ENCODE results near the gene DISP3.
A peak's percentile ranks its signal among the peaks of the same experiment; 100 is the strongest.

Gene DISP3

DNA sequence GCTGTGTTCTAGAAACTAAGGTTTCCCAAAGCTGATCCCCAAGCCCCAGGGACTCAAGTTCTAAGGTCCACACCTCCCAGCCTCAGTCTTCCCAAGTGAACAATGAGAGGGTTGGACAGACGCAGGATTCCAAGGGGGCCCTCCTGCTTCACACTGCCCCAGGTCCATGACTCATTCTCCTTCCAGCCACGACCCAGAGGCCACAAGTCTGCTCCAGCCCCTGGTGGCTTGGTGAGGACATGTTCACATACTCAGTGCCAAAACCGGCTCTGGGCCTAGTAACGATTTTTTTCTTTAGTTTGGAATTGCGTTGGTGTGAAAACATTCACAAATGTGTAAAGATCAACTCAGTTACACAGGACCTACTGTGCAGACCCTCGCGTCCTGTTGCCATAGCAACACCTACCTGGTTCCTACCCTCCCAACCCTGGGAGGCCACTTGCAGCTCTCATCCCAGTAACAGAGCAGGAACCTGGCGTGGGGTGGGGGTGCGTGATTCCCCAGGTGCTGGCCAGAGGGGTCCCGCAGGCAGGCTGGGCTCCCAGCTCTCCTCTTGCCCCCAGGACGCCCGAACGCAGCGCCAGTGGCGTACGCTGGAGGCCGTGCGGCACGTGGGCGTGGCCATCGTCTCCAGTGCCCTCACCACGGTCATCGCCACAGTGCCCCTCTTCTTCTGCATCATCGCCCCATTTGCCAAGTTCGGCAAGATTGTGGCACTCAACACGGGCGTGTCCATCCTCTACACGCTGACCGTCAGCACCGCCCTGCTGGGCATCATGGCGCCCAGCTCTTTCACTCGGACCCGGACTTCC lies 57.0 kb downstream of the DISP3 start:
- no peak overlapping the region for H3K4me3 ChIP-seq (ENCODE audit: low read depth, low read length)
- no peak for DNase-seq (ENCODE audit: low read depth)

DNA sequence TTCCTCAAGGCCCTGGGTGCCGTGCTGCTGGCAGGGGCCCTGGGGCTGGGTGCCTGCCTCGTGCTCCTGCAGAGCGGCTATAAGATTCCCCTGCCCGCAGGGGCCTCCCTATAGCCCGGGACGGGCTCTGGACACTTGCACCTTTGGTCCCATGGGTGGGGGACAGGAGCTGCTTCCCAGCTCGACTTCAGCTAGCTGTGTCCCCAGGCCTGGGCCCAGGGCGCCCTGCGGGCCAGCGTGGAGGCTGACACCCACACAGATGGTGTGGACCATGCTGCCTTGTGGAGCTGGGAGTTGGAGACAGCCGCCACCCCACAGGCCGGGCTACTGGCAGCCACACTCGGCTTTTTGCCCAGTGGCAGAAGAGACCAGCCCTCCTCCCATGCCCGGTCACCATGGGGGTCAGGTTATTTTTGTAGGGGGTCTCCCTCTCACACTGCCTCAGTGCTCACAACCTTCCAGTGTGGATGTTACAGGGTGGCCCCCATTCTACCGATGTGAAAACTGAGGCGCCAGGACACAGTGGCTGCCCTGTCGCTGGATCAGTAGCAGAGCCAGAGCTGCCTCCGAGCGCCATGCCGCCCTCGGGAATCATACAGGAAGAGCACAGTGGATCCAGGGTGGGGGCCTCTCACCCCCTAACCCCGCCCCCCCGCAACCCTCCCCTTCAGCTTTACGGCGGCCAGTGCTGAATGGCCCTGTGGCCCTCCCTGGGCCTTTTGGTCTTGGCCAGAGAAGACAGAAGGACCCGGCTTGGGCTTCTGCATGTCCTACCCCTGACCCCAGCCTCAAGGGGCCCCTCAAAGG lies 57.8 kb downstream of the DISP3 start:
- no peak overlapping the region for H3K4me3 ChIP-seq (ENCODE audit: low read depth, low read length)
- DNase-seq (ENCODE audit: low read depth), result no peak

DNA sequence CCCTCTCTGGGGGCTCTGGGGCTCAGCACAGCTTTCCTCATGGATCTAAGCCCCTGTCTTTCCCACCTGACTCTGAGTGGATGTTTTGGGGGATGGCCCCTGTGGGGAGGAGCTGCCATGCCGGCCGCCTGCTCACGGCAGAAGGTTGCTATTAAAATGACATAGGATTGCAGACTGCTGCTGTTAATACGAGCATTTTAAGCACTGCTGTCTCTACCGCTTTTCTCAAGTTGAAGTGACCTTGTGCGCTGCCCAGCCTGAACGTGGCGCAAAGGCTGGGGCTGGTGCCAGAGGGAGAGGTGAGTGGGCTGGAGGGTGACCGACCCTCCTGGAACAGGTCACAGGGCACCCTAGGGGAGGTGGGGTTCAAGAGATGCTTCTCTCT lies 58.4 kb downstream of the DISP3 start:
- DNase-seq (ENCODE audit: low read depth), result no peak
- H3K4me3 ChIP-seq (ENCODE audit: low read depth, low read length), result no peak overlapping the region

DNA sequence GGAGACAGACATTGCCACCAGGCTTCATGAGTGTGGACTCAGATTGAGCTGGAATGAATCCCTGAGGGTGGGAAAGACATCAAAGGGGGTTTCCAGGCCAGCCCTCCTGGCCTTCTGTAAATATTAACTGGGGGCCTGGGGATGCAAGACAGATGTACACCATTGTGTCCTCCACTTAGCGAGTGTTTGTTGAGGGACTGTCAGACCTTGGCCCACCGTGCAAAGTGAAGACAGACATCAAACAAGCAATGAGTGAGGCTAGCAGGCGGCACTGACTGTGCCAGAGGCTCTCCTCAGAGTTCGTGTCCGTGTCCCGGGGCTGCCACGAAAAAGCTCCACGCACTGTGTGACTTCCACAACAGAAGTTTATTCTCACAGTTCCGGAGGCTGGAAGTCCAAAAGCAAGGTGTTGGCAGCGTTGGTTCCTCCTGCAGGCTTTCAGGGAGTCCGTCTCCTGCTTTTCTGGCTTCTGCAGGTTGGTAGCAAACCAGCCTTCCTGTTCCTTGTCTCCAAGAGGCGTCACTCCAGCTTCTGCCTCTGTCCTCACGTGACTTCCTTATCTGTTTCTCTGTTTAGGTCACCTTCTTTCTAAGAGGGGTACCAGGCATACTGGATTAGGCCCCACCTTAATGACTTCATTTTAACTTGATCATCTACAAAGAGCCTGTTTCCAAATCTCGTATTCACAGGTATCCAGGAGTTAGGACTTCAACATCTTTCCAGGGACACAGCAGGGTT lies 59.1 kb downstream of the DISP3 start:
- H3K4me3 ChIP-seq (ENCODE audit: low read depth, low read length), result no peak overlapping the region
- no peak for DNase-seq (ENCODE audit: low read depth)

DNA sequence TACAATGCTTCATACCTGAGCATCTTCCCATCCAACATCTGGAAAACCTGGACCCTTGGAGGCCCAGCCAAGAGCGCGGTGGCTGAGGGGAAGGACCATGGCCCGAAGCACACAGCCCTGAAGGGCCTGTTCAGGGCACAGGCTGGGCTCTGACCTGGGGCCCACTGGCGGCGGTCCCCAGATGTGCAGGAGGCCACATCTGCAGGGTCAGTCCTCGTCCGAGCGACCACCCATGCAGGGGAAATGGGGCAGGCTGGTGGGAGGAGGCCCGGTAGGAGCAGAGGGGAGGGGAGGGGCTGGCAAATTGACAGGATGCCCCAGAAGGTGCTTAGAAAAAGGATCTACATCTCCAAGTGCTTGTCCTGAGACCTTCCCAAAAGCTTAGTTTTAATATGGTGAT lies 59.9 kb downstream of the DISP3 start:
- no peak overlapping the region for H3K4me3 ChIP-seq (ENCODE audit: low read depth, low read length)
- no peak for DNase-seq (ENCODE audit: low read depth)

DNA sequence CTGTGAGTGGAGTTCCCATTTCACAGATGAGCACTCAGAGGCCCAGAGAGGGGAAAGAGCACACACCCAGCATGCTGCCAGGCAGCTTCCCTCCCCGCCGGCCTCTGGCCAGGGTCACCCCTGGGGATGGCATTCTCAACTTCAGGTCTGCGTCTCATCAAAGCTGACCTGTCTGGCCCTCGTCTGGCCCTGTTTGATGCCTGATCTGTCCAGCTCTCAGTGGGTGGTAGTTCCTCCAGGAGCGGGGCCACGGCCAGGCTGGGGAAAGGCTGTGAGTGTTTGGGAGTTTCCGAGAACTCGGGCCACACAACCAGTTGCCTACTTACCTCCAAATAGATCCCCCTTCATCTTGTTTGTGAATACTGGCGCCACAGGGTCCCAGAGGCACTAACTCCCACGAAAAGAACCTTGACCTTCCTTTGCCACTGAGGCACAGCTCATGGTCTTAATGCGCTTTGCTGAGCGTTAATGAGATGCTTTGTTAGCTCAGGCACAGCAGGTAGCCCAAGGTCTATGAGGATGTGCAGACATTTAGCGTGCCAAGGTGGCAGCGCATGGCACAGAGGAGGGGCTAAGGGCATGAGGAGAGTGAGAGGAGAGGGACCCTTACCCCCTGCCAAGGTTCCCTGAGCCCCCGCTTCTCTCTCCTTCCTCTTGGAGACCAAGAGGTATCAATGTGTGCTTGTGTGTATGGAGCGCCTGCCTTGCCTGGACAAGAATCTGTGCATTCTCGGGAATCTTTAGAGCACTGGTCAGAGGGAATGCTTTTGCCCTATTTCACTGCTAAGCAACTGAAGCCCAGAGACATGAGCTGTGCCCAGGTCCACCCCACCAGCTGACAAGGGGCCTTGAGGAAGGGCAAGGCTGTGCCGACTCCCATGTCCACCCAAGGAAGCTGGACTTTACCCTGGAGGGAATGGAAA lies 61.2 kb downstream of the DISP3 start:
- no peak overlapping the region for H3K4me3 ChIP-seq (ENCODE audit: low read depth, low read length)
- DNase-seq (ENCODE audit: low read depth), result no peak

DNA sequence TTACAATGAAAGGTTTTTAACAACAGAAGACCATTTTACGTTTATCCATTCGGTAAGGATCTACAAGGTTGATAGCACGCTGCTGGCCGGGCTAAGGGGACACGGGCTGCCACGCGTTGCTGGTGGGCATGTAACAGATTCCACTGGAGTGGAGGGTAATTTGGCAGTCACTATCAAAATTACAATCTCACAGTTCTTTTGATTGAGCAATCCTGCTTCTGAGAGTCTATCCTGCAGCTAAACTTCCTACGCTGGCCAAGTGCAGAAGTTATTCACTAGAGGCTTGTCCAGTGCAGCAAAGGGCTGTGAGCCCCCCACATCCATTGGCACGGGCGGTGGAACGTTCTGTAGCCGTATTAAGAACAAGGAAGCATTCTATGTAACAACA lies 61.8 kb downstream of the DISP3 start:
- DNase-seq (ENCODE audit: low read depth), result no peak
- no peak overlapping the region for H3K4me3 ChIP-seq (ENCODE audit: low read depth, low read length)

DNA sequence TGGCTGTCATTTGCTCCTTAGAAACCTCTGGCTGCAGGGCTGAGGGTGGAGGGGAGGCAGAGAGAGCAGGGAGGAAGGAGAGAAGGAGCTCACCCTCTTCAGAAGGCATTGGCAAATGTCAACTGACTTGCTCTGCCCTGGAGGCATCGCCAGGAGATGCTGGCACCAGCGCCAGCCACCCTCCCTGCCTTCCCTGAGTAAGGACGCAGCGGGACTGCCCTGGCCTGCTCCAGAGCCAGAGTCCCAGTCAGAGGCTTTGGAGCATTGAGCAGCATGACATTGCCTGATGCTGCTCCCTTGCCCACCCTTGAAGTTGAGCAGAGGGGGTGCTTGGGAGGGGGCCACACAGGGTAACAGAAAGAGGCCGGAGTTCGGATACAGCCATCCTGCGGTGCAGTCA lies 62.3 kb downstream of the DISP3 start:
- no peak overlapping the region for H3K4me3 ChIP-seq (ENCODE audit: low read depth, low read length)
- DNase-seq (ENCODE audit: low read depth), result no peak

DNA sequence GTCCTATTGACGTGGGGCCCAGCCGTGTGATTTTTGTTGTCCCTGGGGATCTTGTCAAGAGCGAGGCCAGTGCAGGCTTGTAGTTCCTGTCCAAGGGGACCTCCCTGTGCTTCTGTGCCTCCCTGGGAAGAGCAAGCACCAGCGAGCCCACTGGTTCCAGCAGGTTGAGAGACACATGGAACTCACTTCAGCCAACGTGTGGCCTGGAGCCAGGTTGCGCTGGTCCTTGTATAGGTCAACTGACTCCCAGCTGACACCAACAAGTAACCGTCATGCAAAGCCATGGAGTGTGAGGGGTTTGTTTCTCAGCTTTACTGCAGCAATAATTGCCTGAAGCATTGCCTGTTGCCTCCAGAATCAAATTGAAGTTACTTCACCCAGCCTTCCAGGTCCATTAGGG lies 63.0 kb downstream of the DISP3 start:
- no peak for DNase-seq (ENCODE audit: low read depth)
- no peak overlapping the region for H3K4me3 ChIP-seq (ENCODE audit: low read depth, low read length)

DNA sequence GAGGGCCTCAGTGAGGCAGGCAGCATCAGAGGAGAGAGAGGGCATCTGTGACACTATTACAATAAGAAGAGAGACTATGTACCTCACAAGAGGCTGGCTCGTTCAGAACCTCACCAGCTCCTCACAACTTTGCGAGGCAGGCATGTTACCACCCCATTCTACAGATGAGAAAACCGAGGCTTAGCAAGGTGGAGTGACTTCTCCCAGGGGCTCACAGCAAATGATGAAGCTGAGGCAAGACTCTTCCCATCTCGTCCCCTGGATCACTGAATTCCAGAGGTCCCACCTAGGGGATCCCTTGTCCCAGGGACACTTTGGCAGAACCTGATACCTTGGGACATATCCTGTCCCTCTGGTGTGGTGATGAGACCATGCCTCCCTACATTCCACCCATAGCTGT lies 64.4 kb downstream of the DISP3 start:
- H3K4me3 ChIP-seq (ENCODE audit: low read depth, low read length), result no peak overlapping the region
- DNase-seq (ENCODE audit: low read depth), result no peak

DNA sequence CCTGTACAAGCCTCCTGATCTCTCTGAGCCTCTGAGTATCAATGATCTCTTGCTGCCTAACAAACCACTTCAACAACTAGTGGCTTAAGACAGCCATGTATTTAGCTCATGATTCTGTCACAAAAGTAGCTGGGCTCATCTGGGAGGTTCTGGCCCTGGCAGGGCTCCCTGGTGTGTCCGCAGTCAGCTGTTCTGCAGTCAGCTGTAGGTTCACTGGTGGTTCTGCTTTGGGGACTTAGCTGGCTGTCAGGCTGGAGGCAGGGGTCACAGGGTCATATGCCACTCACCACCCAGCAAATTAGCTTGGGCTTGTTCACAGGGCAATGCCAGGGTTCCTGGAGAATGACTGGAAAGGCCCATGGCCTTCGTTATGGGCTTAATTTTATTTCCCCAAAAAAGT lies 64.8 kb downstream of the DISP3 start:
- DNase-seq (ENCODE audit: low read depth), result no peak
- no peak overlapping the region for H3K4me3 ChIP-seq (ENCODE audit: low read depth, low read length)

DNA sequence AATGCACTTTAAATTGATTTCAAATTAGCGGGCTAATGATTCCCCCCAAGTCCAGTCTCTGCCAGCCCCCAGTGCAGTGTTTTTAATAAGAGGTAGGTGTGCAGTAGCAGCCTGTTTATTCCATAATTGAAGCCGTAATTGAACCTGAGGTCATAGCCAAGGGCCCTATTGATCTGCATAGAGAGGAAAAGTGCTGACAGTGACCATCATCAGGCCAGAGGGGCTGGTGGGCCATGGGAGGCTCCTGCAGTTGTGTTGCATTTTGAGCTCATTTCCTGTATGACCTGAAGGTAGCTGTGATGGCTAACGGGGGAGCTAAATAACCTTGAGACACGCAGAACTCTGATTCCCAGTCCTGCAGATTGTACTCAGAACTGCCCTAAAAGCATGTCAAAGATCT lies 67.5 kb downstream of the DISP3 start:
- no peak overlapping the region for H3K4me3 ChIP-seq (ENCODE audit: low read depth, low read length)
- no peak for DNase-seq (ENCODE audit: low read depth)

DNA sequence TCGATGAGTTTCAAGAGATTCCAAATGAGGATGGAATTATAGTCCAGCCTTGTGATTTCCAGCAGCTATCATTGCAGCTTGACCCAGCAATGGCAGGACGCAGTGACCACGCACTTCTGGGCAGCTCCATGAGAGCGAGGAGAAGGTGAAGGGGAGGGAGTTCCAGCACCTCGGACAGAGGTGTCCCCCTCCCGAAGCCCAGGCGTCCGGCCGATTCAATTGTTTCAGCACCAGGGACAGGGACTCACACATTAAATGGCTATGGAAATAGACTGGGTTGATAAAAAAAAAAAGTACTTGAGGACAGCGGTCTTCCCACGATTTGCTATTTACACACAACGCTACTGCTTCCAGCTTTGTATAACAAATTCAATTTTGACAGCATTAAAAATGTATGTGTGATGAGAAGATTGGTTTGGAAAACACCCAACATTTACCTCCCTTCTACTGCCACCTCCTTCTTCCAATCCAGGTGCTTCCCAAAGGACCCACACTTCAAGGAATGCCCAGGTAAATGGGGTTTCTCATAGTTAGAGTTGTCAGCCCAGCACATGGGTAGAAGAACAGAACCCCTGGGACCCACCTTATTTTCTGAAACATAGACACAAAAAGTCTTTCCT lies 71.8 kb downstream of the DISP3 start:
- peak; percentile 30 for DNase-seq (ENCODE audit: low read depth)
- no peak overlapping the region for H3K4me3 ChIP-seq (ENCODE audit: low read depth, low read length)

DNA sequence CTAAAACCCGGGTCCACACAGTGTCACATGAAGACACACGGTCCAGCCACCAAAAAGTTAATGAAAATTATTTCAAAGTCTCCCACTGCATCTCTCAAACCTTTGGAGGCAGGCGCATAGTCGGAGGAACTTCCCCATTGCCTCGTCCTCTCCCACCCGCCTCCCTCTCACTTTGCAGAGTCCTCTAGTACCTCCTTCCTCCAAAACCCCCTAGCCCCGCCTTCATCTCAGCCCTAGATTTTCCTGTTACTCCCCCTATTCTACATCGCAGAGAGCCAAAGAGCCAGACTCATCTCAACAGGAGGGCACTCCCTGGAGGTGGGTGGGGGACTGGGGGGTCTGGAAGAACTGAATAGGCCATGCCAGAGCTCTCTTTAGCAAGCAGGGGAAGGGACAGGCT lies 79.3 kb downstream of the DISP3 start:
- DNase-seq (ENCODE audit: low read depth), result no peak
- no peak overlapping the region for H3K4me3 ChIP-seq (ENCODE audit: low read depth, low read length)

DNA sequence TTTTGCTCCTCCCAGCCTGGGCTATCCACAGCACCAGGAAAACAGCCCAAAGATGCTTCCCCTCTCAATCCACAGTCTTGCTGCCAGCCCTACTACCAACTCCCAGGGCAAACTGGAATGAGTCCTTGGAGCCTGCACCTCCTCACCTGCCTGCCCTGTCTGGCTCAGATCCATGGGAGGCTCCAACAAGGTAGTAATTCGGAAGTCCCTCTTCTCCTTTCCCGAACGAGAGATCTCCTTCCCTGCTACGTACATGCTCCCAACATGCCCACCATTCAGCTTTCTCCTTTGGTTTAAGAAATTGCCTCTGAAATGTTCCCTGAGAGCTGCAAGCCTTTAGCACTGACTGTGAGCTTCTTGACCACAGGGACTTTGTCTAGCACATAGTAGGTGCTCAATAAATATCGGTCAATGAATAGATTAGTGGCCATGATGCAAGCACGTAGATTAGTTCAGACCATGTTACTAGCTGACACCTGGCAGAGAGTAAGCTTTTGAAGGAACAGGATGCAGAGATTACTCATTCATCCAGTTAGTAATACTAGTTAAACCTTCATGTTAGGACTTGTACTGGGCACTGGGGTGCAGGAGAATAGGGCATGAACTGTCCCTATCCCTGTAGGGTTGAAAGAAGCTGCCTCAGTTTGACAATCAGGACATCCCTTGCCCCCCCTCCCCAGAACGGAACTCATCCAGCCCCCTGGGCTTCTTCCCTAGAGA lies 80.1 kb downstream of the DISP3 start:
- no peak for DNase-seq (ENCODE audit: low read depth)

DNA sequence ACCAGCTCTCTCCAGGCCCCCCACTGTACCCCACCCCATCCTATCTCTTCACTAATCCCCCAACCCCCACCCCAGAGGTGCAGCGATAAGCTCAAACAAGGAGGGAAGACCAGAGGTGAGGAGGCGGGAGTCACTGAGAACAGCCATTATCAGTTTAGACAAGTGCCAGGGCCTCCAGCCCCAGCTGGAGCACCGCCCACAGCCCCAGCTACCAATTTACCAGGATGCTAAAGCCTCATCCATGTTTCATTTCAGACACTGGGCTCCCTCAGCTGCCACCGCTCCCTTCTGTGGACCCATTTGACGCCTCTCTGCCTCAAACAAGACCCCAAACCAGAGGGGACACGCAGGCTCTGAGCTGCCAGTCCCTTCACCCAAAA lies 80.6 kb downstream of the DISP3 start:
- no peak overlapping the region for H3K4me3 ChIP-seq (ENCODE audit: low read depth, low read length)
- DNase-seq (ENCODE audit: low read depth), result no peak

More for the DNA sequence above, 80.1 kb downstream of the DISP3 start:
- no peak overlapping the region for H3K4me3 ChIP-seq (ENCODE audit: low read depth, low read length)

DNA sequence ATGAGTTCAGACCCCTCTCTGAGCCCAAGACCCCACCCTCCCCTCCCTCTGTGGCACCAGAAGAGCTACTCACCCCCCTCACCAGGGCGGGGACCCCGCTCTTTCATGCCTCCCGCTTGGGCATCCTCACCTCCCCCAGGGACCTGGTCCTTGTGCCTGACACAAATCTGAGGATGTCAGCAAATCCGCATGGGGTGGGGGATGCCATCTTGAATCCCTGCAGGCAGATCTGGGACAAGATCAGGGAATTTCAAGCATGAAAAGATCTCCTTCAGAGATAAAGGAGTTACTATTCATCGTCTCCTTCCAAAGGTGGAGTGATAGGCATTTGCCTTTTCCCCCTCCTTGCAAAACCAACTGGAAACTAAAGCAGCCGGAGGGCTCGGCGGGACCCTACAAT lies 81.1 kb downstream of the DISP3 start:
- H3K4me3 ChIP-seq (ENCODE audit: low read depth, low read length), result no peak overlapping the region
- DNase-seq (ENCODE audit: low read depth), result no peak

DNA sequence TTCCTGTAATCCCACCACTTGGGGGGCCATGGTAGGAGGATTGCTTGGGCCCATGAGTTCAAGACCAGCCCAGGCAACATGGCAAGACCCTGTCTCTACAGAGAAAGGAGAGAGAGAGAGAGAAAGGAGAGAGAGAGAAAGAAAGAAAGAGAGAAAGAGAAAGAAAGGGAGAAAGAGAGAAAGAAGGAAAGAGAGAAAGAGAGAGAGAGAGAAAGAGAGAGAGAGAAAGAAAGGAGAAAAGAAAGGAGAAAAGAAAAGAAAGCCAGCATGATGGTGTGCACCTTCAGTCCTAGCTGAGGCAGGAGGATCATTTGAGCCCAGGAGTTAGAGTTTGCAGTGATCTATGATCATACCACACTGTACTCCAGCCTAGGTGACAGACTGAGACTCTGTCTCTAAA lies 82.8 kb downstream of the DISP3 start:
- DNase-seq (ENCODE audit: low read depth), result no peak
- no peak overlapping the region for H3K4me3 ChIP-seq (ENCODE audit: low read depth, low read length)
